WERI-Rb-1 (cell line): ENCODE data around the gene SLC11A2.

Experiments
- DNase-seq: peaks from one replicate; pipeline ENCODE4 v3.0.0-alpha.2; 2020
- H3K27ac ChIP-seq: fragments of 250-450 bp; sonication (Bioruptor Pico); 2 replicates; pipeline ENCODE4 v1.5.1; 2020; ENCODE audit warnings: mild to moderate bottlenecking, moderate library complexity
- H3K27me3 ChIP-seq: fragments of 250-450 bp; sonication (Bioruptor Pico); 2 replicates; pipeline ENCODE4 v1.5.1; 2021; ENCODE audit warnings: mild to moderate bottlenecking, low read depth, moderate library complexity; ENCODE audit not compliant: insufficient read depth, severe bottlenecking
- H3K36me3 ChIP-seq: fragments of 250-450 bp; sonication (Bioruptor Pico); 2 replicates; pipeline ENCODE4 v1.5.1; 2020; ENCODE audit warnings: mild to moderate bottlenecking, moderate library complexity
- H3K4me3 ChIP-seq: 2 replicates; pipeline ENCODE4 v1.5.1; 2011; ENCODE audit warnings: low read depth, mild to moderate bottlenecking, control low read depth, low read length
- H3K9me3 ChIP-seq: fragments of 250-450 bp; sonication (Bioruptor Pico); 2 replicates; pipeline ENCODE4 v1.5.1; 2021; ENCODE audit warnings: mild to moderate bottlenecking, moderate library complexity; ENCODE audit not compliant: severe bottlenecking
- TF ChIP-seq, protein P1 (sequence below): IDR thresholded peaks from 2 replicates; pipeline ENCODE4 v1.5.1; 2011; ENCODE audit warnings: low read depth, mild to moderate bottlenecking, control low read depth, inconsistent platforms, low read length

SLC11A2 gene

DNA sequence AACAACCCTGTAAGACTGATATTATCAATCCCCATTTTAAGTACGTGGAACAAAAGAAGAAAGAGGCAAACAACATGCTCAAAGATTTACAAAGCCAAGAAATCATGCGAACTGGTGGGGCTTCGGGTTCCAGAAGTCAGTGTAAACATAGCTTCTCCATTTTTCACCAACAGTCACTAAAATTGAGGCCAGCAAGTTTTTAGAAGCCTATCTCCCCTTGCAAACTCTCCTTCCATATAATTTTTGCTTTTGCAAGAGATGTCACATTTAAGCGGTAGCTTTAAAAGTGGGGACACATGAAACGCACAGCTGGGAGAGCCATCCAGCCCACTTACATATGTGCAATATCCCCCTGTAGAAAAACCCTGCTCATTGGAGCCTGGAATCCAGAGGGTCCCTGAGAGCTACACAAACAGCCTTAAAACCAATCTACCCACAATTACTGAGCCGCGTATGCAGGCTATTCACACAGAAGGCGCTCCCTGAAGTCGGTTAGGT lies 797 bp downstream of the SLC11A2 start:
- Histone ChIP-seq H3K27ac (peak overlapping the region; percentile 88), H3K36me3 (no peaks in the 10 kb centered on the region; the same call in 1 of the 2 replicates), H3K4me3 (peak overlapping the region; percentile 74), H3K27me3 (no peaks in the 10 kb centered on the region), H3K9me3 (no peaks in the 10 kb centered on the region)
- TF ChIP-seq, protein P1, sequence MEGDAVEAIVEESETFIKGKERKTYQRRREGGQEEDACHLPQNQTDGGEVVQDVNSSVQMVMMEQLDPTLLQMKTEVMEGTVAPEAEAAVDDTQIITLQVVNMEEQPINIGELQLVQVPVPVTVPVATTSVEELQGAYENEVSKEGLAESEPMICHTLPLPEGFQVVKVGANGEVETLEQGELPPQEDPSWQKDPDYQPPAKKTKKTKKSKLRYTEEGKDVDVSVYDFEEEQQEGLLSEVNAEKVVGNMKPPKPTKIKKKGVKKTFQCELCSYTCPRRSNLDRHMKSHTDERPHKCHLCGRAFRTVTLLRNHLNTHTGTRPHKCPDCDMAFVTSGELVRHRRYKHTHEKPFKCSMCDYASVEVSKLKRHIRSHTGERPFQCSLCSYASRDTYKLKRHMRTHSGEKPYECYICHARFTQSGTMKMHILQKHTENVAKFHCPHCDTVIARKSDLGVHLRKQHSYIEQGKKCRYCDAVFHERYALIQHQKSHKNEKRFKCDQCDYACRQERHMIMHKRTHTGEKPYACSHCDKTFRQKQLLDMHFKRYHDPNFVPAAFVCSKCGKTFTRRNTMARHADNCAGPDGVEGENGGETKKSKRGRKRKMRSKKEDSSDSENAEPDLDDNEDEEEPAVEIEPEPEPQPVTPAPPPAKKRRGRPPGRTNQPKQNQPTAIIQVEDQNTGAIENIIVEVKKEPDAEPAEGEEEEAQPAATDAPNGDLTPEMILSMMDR: no peak
- no peak for DNase-seq

DNA sequence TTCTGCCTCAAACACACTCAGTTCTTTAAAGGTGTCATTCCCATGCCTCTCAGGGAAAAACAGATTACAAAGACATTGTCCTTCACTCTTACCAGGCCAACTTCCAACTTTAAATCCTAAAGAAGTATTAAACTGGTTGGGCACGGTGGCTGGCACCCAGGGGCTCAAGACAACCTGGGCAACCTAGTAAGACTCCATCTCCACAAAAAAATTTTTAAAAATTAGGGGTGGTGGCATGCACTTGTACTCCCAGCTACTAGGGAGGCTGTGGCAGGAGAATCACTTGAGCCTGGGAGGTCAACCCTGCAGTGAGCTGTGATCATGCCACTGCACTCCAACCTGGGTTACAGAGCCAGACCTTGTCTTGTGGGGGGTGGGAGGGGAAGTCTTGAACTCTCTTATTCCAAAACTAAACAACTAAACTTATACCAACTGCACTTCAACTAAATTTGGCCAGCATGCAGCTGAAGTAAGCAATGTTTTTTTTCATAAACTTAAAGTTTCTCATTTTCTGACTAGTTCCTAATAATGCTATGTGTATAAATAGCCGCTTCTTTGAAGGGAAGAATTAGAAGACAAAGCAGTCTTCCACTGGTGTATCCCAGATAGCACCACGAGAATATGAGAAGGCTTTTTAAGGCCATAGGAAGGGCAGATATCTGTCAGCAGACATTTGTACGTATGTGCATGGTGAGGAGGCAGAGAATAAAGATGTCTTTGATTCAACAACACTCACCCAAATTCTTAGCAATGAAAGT lies 2.4 kb downstream of the SLC11A2 start:
- Histone ChIP-seq H3K27me3 (no peaks in the 10 kb centered on the region), H3K27ac (no peak overlapping the region), H3K4me3 (no peak overlapping the region), H3K9me3 (no peaks in the 10 kb centered on the region), H3K36me3 (no peaks in the 10 kb centered on the region; the same call in 1 of the 2 replicates)
- TF ChIP-seq, protein P1: no peak
- no peak for DNase-seq

DNA sequence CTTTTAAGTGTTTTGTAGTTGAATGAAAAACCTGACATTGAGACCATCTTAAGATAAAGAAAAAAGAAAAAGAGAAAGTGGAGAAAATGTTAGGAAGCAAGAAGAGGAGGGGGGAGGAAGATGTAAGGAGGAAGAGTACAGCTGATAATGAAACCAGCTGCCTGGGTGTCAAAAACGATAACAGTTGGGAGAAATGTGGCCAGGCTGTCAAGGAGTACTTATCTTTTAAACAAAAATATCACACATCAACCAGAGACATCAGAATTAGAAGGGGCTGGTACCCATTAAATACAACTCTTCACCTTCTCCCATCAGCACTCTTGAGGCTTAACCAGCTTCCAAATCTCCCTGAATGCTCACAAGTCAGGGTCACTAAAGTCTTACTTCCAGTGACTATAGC lies 4.5 kb downstream of the SLC11A2 start:
- TF ChIP-seq, protein P1: no peak
- Histone ChIP-seq H3K27me3 (no peaks in the 10 kb centered on the region), H3K27ac (no peak overlapping the region), H3K36me3 (no peaks in the 10 kb centered on the region; the same call in 1 of the 2 replicates), H3K9me3 (no peaks in the 10 kb centered on the region), H3K4me3 (no peak overlapping the region)
- DNase-seq: no peak

DNA sequence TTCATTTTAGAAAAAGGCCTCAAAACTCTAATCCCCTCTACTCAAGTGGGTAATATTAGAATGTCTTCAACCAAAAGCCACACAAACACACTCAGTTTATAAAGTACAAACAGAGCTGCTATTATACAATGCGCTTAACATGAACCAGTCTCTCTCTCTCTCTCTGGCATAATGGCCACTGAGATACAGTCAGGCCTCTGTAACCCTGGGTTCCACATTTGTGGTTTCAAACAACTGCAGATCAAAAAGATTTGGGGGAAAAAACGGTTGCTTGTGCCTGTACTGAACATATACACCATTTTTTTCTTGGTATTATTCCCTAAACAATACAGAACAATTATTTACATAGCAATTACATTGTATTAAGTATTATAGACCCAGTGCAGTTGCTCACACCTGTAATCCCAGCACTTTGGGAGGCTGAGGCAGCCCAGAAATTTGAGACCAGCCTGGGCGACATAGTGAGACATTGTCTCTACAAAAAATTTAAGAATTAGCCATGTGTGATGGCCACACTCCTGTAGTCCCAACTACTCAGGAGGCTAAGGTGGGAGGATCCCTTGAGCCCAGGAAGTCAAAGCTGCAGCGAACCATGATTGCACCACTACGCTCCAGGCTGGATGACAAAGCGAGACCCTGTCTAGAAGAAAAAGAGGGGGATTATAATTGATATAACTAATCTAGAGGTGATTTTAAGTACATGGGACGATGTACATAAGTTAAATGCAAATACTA lies 5.6 kb downstream of the SLC11A2 start:
- no peak overlapping the region for H3K4me3 ChIP-seq
- no peak overlapping the region for H3K27ac ChIP-seq
- TF ChIP-seq, protein P1: no peak

DNA sequence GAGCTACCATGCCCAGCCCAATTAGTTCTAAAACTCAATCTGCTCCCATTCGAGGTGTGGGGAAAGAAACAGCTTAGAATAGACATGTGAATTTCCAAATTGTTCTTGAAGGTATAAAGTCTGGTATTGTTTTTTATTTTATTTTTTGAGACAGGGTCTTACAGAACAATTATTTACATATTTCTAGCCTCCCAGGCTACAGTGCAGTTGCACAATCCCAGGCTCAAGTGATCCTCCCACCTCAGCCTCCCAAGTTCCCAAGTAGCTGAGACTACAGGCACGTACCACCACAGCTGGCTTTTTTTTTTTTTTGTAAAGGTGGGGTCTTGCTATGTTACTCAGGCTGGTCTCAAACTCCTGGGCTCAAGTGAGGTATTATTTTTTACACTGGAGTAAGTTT lies 6.3 kb downstream of the SLC11A2 start:
- H3K27me3 ChIP-seq: no peaks in the 10 kb centered on the region
- no peak overlapping the region for H3K27ac ChIP-seq
- H3K9me3 ChIP-seq: no peaks in the 10 kb centered on the region
- no peak for DNase-seq
- H3K4me3 ChIP-seq: no peak overlapping the region
- TF ChIP-seq, protein P1: no peak
- no peaks in the 10 kb centered on the region; the same call in 1 of the 2 replicates for H3K36me3 ChIP-seq

More for the DNA sequence above, 5.6 kb downstream of the SLC11A2 start:
- no peak for DNase-seq
- Histone ChIP-seq H3K9me3 (no peaks in the 10 kb centered on the region), H3K27me3 (no peaks in the 10 kb centered on the region), H3K36me3 (no peaks in the 10 kb centered on the region; the same call in 1 of the 2 replicates)
